Liver (tissue), 9 donors: Measurements from ENCODE around the gene TTLL7. TPM values are rescaled to one million over a fixed set of nuclear protein-coding genes. Genes with fewer than 3 reads are reported as not detected.

ENCODE experiments used
- DNase-seq: peaks from one replicate; pipeline ENCODE4 v3.0.0-alpha.2; 2017; ENCODE audit warnings: low spot score
- H3K27ac ChIP-seq, 2 donors: one replicate each; pipeline ENCODE4 v1.7.0; 2013; ENCODE audit warnings: inconsistent platforms in 2 of 2, low read length in 2 of 2, control low read depth in 1 of 2, low read depth in 1 of 2, mild to moderate bottlenecking in 1 of 2
- H3K27me3 ChIP-seq, 4 donors: one replicate each; pipeline versions ENCODE4 v1.6.1 to v1.7.0; 2013; ENCODE audit warnings: low read length in 3 of 4, inconsistent platforms in 1 of 4, mild to moderate bottlenecking in 1 of 4, moderate library complexity in 1 of 4; ENCODE audit not compliant: control insufficient read depth in 4 of 4, insufficient read depth in 4 of 4
- H3K36me3 ChIP-seq, 4 donors: one replicate each; pipeline versions ENCODE4 v1.6.1 to v1.7.0; 2013; ENCODE audit warnings: low read length in 3 of 4, mild to moderate bottlenecking in 3 of 4, low read depth in 1 of 4, moderate library complexity in 1 of 4; ENCODE audit not compliant: control insufficient read depth in 4 of 4, insufficient read depth in 3 of 4
- H3K4me1 ChIP-seq, 4 donors: one replicate each; pipeline versions ENCODE4 v1.6.1 to v1.7.0; 2013; ENCODE audit warnings: low read length in 3 of 4, mild to moderate bottlenecking in 3 of 4, moderate library complexity in 1 of 4; ENCODE audit not compliant: control insufficient read depth in 4 of 4, insufficient read depth in 4 of 4
- H3K4me3 ChIP-seq, 3 donors: one replicate each; pipeline versions ENCODE4 v1.6.1 to v1.7.0; 2013; ENCODE audit warnings: low read length in 3 of 3, control low read depth in 1 of 3, low read depth in 1 of 3, mild to moderate bottlenecking in 1 of 3
- H3K9ac ChIP-seq, 2 donors: one replicate each; pipeline ENCODE4 v1.7.0; 2013; ENCODE audit warnings: low read length in 2 of 2, mild to moderate bottlenecking in 2 of 2, moderate library complexity in 2 of 2, control low read depth in 1 of 2, low read depth in 1 of 2
- H3K9me3 ChIP-seq, 4 donors: one replicate each; pipeline versions ENCODE4 v1.6.1 to v1.7.0; 2013; ENCODE audit warnings: low read length in 3 of 4; ENCODE audit not compliant: control insufficient read depth in 4 of 4
- ATF3 ChIP-seq: IDR thresholded peaks from 2 replicates; pipeline ENCODE4 v1.6.1; 2016; ENCODE audit warnings: antibody characterized with exemption
- FOXA1 ChIP-seq: IDR thresholded peaks from 2 replicates; pipeline ENCODE4 v1.6.1; 2016; ENCODE audit warnings: antibody characterized with exemption
- FOXA2 ChIP-seq: IDR thresholded peaks from 2 replicates; pipeline ENCODE4 v1.6.1; 2016; ENCODE audit warnings: antibody characterized with exemption
- GABPA ChIP-seq, 2 donors: IDR thresholded peaks in 1 of 2; conservative IDR thresholded peaks in 1 of 2; 2 replicates each; pipeline ENCODE4 v1.6.1; 2016; ENCODE audit warnings: antibody characterized with exemption in 2 of 2, mild to moderate bottlenecking in 1 of 2, moderate library complexity in 1 of 2
- HNF4A ChIP-seq, 2 donors: conservative IDR thresholded peaks; 2 replicates each; pipeline ENCODE4 v1.6.1; 2016; ENCODE audit warnings: antibody characterized with exemption in 2 of 2, mild to moderate bottlenecking in 2 of 2
- HNF4G ChIP-seq: IDR thresholded peaks from 2 replicates; pipeline ENCODE4 v1.6.1; 2016; ENCODE audit warnings: antibody characterized with exemption
- JUND ChIP-seq, 2 donors: IDR thresholded peaks; 2 replicates each; pipeline ENCODE4 v1.6.1; 2016; ENCODE audit warnings: antibody characterized with exemption in 2 of 2
- MAX ChIP-seq: IDR thresholded peaks from 2 replicates; pipeline ENCODE4 v1.6.1; 2016; ENCODE audit warnings: antibody characterized with exemption
- NR2F2 ChIP-seq: IDR thresholded peaks from 2 replicates; pipeline ENCODE4 v1.6.1; 2016; ENCODE audit warnings: antibody characterized with exemption
- RAD21 ChIP-seq, 2 donors: IDR thresholded peaks; 2 replicates each; pipeline ENCODE4 v1.6.1; 2016; ENCODE audit warnings: antibody characterized with exemption in 2 of 2, mild to moderate bottlenecking in 2 of 2
- REST ChIP-seq: IDR thresholded peaks from 2 replicates; pipeline ENCODE4 v1.6.1; 2016; ENCODE audit warnings: antibody characterized with exemption, mild to moderate bottlenecking
- RXRA ChIP-seq, 2 donors: IDR thresholded peaks; 2 replicates each; pipeline ENCODE4 v1.6.1; 2017 to 2018; ENCODE audit warnings: antibody characterized with exemption in 2 of 2, mild to moderate bottlenecking in 1 of 2
- SP1 ChIP-seq: IDR thresholded peaks from 2 replicates; pipeline ENCODE4 v1.6.1; 2018; ENCODE audit warnings: antibody characterized with exemption, mild to moderate bottlenecking
- YY1 ChIP-seq: IDR thresholded peaks from 2 replicates; pipeline ENCODE4 v1.6.1; 2016; ENCODE audit warnings: antibody characterized with exemption, mild to moderate bottlenecking
- WGBS: extraction: QIAGEN DNeasy Blood & Tissue Kit; methylation state at CpG from one replicate; pipeline ENCODE4 v1.1.7; 2013; 5-methylcytosine and 5-hydroxymethylcytosine counted together
- polyA plus RNA-seq, 2 donors: library from polyadenylated mRNA; stranded (reverse) in 1 of 2; unstranded in 1 of 2; fragments of 200-250 nt in 1 of 2; fragments of >200 nt in 1 of 2; fragmentation: Nextera tagmentation in 1 of 2; extraction: Ambion mirVana in 1 of 2; gene quantifications; one replicate each; pipeline versions ENCODE4 v1.2.1 to v1.2.3, GENCODE V29; 2013 to 2015
- total RNA-seq, 2 donors: library from RNA; depleted of rRNA; stranded (reverse); fragments of >200 nt; gene quantifications; one replicate each; pipeline ENCODE4 v1.2.3, GENCODE V29; 2014
- TF ChIP-seq, protein P1 (sequence below): fragments of 150-350 bp; IDR thresholded peaks from 2 replicates; pipeline ENCODE4 v1.5.1; 2017; ENCODE audit warnings: improper control_type of control experiment, low read depth, low read length; ENCODE audit not compliant: missing input control
- donor health status: healthy.
- donor health status: healthy.
- donor health status: healthy.
- donor health status: healthy.
- donor health status: healthy.

The TTLL7 gene
- total and polyA plus RNA-seq, 4 donors: 1.1 to 6.0 (median 1.9) TPM

DNA sequence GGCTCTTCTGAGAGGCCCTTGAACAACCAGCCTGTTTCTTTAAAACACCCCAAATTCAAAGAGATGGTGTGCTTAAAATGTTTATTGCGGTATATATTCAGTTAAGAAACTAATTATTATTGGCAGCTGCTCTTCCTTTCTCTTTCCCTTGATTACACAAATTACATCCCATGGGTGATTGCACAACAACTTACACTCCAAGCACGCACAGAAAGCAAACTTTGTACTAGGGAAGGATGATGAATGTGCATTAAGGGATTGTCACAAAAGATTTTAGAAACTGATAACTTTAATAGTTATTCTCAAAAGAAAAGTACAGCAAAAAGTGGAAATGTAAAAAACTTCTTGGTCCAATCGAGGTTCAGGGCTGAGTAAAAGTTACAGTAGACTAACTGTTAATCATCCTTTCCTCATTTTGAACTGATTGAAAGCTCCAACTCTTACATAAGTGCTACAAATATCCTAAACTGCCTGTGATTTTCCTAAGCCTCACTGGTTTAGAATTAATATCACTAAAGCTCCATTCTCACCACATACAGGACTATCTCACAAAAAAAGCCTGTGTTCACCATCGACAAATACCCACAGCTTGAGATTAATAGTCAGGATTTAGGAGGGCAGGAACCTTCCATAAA is 153.4 kb downstream of the TTLL7 start (continued):
- TF ChIP-seq, protein P1, sequence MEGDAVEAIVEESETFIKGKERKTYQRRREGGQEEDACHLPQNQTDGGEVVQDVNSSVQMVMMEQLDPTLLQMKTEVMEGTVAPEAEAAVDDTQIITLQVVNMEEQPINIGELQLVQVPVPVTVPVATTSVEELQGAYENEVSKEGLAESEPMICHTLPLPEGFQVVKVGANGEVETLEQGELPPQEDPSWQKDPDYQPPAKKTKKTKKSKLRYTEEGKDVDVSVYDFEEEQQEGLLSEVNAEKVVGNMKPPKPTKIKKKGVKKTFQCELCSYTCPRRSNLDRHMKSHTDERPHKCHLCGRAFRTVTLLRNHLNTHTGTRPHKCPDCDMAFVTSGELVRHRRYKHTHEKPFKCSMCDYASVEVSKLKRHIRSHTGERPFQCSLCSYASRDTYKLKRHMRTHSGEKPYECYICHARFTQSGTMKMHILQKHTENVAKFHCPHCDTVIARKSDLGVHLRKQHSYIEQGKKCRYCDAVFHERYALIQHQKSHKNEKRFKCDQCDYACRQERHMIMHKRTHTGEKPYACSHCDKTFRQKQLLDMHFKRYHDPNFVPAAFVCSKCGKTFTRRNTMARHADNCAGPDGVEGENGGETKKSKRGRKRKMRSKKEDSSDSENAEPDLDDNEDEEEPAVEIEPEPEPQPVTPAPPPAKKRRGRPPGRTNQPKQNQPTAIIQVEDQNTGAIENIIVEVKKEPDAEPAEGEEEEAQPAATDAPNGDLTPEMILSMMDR: no peak
- peak; percentile 78 for TF ChIP-seq FOXA1
- TF ChIP-seq MAX: peak; percentile 68
- TF ChIP-seq NR2F2: no peak
- peak; percentile 31 to 72 for TF ChIP-seq RXRA (IDR thresholded peaks at IDR 0.05)
- peak; percentile 86 to 96 for TF ChIP-seq HNF4A (conservative IDR thresholded peaks at IDR 0.05)
- peak in 1 of 2 donors; percentile 33 for TF ChIP-seq GABPA (IDR thresholded peaks at IDR 0.05 in 1 of 2, conservative IDR thresholded peaks at IDR 0.05 in 1 of 2)
- peak; percentile 48 to 82 for TF ChIP-seq JUND (IDR thresholded peaks at IDR 0.05)

- Histone ChIP-seq H3K36me3 (peaks cover 0 to 1% (median 0%) of the 10 kb centered on the region in 4 donors), H3K27ac (no peak overlapping the region), H3K27me3 (no peaks in the 10 kb centered on the region), H3K4me1 (peaks cover 0 to 14% (median 11%) of the 10 kb centered on the region in 4 donors), H3K9me3 (no peaks in the 10 kb centered on the region), H3K9ac (no peak overlapping the region), H3K4me3 (no peak overlapping the region)
- 91% methylated on average over 3 of the region's 3 CpGs for WGBS
- no peak for DNase-seq
- TF ChIP-seq GABPA (IDR thresholded peaks at IDR 0.05 in 1 of 2, conservative IDR thresholded peaks at IDR 0.05 in 1 of 2): no peak
- TF ChIP-seq FOXA1: no peak
- TF ChIP-seq FOXA2: no peak
These were observed 154.4 kb downstream of the TTLL7 start for GRCh38 chr1:83844546-83844945.

- Histone ChIP-seq H3K27ac (peak overlapping the region; percentile 16 to 67), H3K4me3 (no peak overlapping the region), H3K27me3 (no peaks in the 10 kb centered on the region), H3K9me3 (no peaks in the 10 kb centered on the region), H3K9ac (no peak overlapping the region), H3K4me1 (peaks cover 0 to 7% (median 4%) of the 10 kb centered on the region in 4 donors), H3K36me3 (no peaks in the 10 kb centered on the region)
- DNase-seq: no peak
- 82% methylated on average over 3 of the region's 3 CpGs for WGBS
- TF ChIP-seq FOXA1: no peak
- TF ChIP-seq SP1: peak; percentile 20
- TF ChIP-seq RAD21 (IDR thresholded peaks at IDR 0.05): peak in 1 of 2 donors; percentile 33
- peak; percentile 30 to 47 for TF ChIP-seq RXRA (IDR thresholded peaks at IDR 0.05)
- peak; percentile 64 for TF ChIP-seq ATF3
- TF ChIP-seq FOXA2: peak; percentile 9
- TF ChIP-seq GABPA (IDR thresholded peaks at IDR 0.05 in 1 of 2, conservative IDR thresholded peaks at IDR 0.05 in 1 of 2): no peak
- TF ChIP-seq HNF4G: no peak
- TF ChIP-seq REST: no peak
- TF ChIP-seq MAX: peak; percentile 13
- TF ChIP-seq YY1: no peak
- peak; percentile 51 to 64 for TF ChIP-seq HNF4A (conservative IDR thresholded peaks at IDR 0.05)
- peak; percentile 25 to 34 for TF ChIP-seq JUND (IDR thresholded peaks at IDR 0.05)
These were observed 159.3 kb downstream of the TTLL7 start for GRCh38 chr1:83839566-83840173.
